ENCODE data around the gene IFIT1.
A peak's percentile ranks its signal among the peaks of the same experiment; 100 is the strongest.
"Not testable (repeated sequence)": the region's sequence is repeated elsewhere in the genome, so short reads cannot be mapped to it uniquely, and the experiment has no call there.

Gene IFIT1, protein sequence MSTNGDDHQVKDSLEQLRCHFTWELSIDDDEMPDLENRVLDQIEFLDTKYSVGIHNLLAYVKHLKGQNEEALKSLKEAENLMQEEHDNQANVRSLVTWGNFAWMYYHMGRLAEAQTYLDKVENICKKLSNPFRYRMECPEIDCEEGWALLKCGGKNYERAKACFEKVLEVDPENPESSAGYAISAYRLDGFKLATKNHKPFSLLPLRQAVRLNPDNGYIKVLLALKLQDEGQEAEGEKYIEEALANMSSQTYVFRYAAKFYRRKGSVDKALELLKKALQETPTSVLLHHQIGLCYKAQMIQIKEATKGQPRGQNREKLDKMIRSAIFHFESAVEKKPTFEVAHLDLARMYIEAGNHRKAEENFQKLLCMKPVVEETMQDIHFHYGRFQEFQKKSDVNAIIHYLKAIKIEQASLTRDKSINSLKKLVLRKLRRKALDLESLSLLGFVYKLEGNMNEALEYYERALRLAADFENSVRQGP

DNA sequence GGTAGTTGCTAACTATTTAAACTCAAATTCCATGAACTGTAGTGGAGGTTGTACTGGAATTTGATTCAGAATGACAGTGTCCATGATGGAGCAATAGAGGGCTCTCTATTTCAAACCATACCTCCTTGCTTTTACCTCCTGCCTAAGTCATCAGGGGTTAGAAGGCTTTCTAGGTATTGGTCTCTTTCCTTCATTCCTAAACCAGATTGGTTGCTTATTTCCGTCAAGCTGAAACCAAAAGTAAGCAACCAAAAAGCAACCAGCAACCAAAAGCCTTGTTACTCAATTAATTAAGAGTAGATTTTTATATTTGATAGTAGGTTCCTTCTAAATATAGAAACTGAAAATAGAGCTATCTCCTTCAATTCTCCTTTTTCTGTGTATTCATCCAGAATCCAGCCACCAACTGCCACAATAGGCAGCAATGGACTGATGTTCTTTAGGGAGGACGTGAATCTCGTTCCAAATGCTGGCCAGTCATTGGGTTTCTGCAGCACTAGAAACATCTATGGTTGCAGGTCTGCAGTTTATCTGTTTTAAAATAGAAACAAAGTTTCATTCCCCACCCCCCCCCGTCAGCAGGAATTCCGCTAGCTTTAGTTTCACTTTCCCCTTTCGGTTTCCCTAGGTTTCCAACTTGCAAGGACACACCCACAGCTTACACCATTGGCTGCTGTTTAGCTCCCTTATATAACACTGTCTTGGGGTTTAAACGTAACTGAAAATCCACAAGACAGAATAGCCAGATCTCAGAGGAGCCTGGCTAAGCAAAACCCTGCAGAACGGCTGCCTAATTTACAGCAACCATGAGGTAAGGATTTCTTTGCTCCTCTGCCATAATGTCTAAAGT lies at the start of gene IFIT1:
Gene IFIT1 (plus strand): TSS at position 717 of the 850 bp plus-strand sequence. CDS start 90 bp downstream, at position 807.
- peak; percentile 77 for DNase-seq

- no peak for DNase-seq
These were observed 49.2 kb upstream of the IFIT1 start for GRCh38 chr10:89343089-89343767.

GRCh38 chr10:89344156-89344555 lies 48.3 kb upstream of the IFIT1 start:
- DNase-seq: no peak

DNA sequence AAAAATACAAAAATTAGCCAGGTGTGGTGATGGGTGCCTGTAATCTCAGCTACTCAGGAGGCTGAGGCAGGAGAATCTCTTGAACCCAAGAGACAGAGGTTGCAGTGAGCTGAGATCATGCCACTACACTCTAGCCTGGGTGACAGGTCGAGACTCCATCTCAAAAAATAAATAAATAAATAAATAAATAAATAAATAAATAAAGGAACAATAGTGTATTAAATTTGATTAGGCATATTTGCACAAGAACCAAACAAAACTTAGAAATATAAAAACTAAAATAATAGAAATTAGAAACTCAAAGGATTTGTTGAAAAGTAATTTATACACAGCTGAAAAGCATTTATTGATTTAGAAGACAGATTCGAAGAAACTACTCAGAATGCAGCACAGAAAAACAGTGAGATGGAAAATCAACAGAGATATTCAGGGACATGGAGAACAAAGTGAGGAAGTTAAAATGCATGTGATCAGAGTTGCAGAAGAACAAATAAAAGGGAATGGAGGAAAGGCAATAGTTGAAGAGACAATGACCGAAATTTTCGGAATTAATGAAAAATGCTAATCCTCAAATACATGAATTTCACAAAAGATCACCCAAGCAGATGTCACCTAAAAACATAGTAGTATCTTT lies 46.9 kb upstream of the IFIT1 start:
- no peak for DNase-seq

- DNase-seq: no peak
These were observed 45.8 kb upstream of the IFIT1 start for GRCh38 chr10:89346405-89347254.

DNA sequence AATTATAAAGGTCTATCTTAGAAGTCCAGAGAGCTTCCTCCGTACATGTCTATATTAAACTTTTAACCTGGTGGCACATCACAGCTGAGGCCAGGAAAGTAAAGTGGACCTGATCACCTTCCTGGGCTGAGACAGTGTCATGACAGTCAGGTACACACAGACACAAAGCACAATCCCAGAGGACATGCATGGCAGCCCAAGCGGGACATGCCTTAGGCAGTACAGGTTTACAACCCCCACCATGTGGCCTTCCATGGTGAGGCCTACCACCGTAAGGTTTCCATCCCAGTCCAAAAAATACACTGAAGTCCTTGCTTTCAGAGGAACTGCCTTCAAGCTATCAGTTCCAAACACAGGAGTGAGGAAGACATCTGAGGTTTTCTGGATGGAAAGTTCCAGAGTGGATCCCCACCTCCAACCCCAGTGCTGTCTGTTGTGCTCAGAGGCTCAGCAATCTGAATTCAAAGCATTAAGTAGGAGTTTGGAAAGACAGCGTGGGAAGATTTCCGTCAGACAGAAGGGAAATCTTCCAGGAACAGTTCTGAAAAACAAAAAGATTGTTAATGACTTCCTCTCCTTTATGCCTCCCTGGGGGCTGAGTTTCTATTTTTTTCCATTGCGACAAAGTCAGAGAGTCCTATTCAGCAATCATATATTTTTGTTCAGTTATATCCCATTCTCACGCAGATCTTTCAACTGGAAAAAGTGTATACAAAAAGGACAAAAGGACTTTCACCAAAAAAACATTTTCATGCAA lies 44.5 kb upstream of the IFIT1 start:
- no peak for DNase-seq

DNA sequence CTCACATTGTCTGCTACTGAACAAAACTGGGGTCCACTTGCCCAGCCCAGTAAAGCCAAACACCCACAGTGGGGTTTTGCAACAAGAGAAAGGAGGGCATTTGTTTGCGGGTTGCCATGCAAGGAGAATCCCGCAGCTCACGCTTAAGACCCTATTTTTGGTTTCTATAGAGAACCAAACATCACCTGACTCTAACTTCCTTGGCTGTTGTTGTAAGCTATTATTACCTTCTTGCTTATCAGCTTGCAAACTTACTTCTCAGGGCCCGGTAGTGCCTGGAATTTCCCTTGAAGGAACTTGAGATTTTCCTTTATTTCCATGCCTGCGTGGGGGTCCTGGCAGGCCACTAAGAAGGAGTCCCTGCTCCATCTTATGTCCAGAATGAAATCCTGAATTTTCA lies 43.9 kb upstream of the IFIT1 start:
- no peak for DNase-seq

- no peak for DNase-seq
These were observed 43.4 kb upstream of the IFIT1 start for GRCh38 chr10:89348975-89349374.

- DNase-seq: not testable (repeated sequence)
These were observed 41.6 kb upstream of the IFIT1 start for GRCh38 chr10:89350631-89351315.

- no peak for DNase-seq
These were observed 41.0 kb upstream of the IFIT1 start for GRCh38 chr10:89351412-89351779.

- DNase-seq: no peak
These were observed 40.4 kb upstream of the IFIT1 start for GRCh38 chr10:89351780-89352597.

DNA sequence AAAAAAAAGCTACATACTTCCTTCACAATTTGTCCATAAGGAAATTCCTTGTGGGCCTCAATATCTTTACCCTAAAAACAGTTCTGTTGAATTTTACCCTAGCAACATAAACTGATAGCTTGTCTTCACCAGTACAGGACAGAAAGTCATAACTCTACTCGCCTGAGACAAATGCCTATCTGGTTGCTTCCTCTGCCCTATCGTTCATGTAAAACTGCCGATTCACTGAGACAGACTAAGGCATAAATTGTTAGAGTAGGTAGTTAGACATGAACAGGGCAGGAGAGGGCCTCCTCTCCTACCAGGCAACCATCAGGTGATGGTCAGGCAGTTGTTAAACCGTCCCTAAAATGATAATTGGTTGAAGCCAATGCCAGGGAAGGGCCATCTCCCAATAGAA lies 39.6 kb upstream of the IFIT1 start:
- DNase-seq: no peak

DNA sequence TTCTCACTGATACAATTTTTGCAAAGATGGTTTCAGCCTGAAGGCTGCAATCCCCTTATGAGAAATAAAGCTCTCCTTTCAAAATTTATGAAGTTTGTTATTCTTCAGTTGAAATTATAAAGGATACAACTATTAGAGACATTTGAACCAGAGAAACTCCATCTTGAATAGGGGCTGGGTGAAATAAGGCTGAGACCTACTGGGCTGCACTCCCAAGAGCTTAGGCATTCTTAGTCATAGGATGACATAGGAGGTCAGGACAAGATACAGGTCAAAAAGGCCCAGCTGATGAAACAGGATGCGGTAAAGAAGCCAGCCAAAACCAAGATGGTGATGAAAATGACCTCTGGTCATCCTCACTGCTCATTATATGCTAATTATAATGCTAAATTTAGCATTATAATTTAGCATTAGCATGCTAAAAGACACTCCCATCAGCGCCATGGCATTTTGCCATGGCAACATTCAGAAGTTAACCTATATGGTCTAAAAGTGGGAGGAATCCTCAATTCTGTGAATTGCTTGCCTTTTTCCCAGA lies 37.0 kb upstream of the IFIT1 start:
- DNase-seq: no peak

DNA sequence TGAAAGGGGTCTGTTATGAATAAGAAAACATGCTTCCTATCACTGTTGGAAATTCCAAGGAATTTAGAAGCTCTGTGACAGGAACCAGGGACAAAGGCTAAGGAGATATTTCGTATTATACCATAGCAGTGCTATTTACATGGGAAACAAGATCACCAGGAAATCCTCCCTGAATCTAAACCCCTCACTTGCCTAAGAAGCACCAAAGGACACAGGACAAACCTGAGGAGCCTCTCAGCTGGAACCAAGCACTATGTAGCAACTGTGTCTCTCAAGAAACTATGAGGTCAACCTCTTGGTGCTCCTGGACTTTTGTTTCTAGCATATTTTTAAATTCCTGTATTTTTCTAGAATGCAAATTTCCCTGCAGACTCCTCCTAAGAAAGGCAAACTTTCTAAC lies 35.3 kb upstream of the IFIT1 start:
- DNase-seq: no peak

GRCh38 chr10:89357975-89358374 lies 34.4 kb upstream of the IFIT1 start:
- DNase-seq: no peak

DNA sequence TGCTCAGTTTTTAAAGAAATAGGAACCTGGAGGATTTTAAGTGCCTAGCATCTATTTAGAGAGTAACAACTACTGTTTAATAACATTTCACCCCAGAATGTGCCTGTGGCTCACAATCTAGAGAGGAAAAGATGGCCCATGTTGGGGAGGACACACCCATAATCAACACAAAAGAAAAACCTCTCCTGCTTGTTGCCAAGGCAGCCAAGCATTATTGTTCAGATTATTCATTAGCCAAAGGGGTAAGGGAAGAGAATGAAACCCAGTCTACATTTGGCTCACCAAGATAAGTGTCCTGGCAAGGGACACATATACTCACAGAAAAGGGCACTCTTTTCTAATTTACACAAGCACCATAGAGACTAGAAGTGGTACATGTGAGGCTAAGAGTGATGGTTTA lies 32.3 kb upstream of the IFIT1 start:
- no peak for DNase-seq

GRCh38 chr10:89362929-89363328 lies 29.5 kb upstream of the IFIT1 start:
- DNase-seq: no peak

- no peak for DNase-seq
These were observed 28.5 kb upstream of the IFIT1 start for GRCh38 chr10:89363729-89364442.

GRCh38 chr10:89364531-89364930 lies 27.9 kb upstream of the IFIT1 start:
- no peak for DNase-seq
